GM12891 (cell line): Measurements from ENCODE around the gene EDEM1.

Source experiments
- PAX5 ChIP-seq: IDR thresholded peaks from 2 replicates; pipeline ENCODE4 v1.6.1; 2011; ENCODE audit warnings: low read length, moderate library complexity, mild to moderate bottlenecking; ENCODE audit not compliant: insufficient read depth, severe bottlenecking
- POLR2A ChIP-seq: IDR thresholded peaks from 2 replicates; pipeline ENCODE4 v1.6.1; 2011; ENCODE audit warnings: low read depth, low read length, control low read depth
- POLR2AphosphoS5 ChIP-seq: IDR thresholded peaks from 2 replicates; pipeline ENCODE4 v1.6.1; 2011; ENCODE audit warnings: low read depth, low read length, control low read depth
- POU2F2 ChIP-seq: IDR thresholded peaks from 2 replicates; pipeline ENCODE4 v1.6.1; 2011; ENCODE audit warnings: low read depth, mild to moderate bottlenecking, control low read depth, low read length, moderate library complexity
- SPI1 ChIP-seq: IDR thresholded peaks from 2 replicates; pipeline ENCODE4 v1.6.1; 2011; ENCODE audit warnings: low read depth, low read length, control low read depth
- TAF1 ChIP-seq: IDR thresholded peaks from 2 replicates; pipeline ENCODE4 v1.6.1; 2011; ENCODE audit warnings: low read depth, low read length, control low read depth

GRCh38 chr3:5140839-5141238, 46.7 kb upstream of the EDEM1 start:
- TF ChIP-seq POLR2A (no peak), POLR2AphosphoS5 (no peak), TAF1 (no peak), POU2F2 (no peak), SPI1 (no peak), PAX5 (no peak)
